Measurements from ENCODE around the gene ABCA2.

The ABCA2 gene

DNA sequence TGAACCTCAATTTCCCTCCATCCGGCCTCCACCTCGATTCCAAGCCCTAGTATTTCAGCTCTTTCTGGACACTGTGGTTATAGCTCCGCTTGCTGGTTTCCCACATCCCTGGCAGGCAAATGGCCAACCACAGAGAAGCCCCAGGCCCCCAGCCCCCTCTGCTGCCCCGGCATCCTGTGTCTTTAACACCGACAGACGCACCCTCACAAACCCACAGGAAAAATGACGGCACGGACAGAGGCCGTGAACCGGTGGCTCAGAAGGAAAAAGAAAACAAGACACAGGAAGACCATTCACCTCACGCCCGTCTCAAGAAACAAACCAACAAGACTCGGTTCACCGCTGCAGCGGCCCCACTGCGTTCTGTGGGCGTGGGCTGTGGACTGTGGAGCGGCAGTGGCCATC lies 30.2 kb downstream of the ABCA2 start:
- no peak for DNase-seq (ENCODE audit: extremely low spot score)
- CTCF ChIA-PET, result interaction anchor here (1.3 kb wide), 1 partner anchor 31 kb away, joined by 6 read pairs; no protein-coding TSS in a partner anchor
- POLR2A ChIA-PET, result no interaction called here
- no peak for TF ChIP-seq ELF4 (IDR thresholded peaks at IDR 0.05)
- TF ChIP-seq SUZ12 (IDR thresholded peaks at IDR 0.05), result no peak
- TF ChIP-seq SP1 (IDR thresholded peaks at IDR 0.05), result no peak
- TF ChIP-seq ARNT (IDR thresholded peaks at IDR 0.05), result no peak
- TF ChIP-seq BHLHE40 (IDR thresholded peaks at IDR 0.05; ENCODE audit: borderline replicate concordance), result no peak
- no peak for TF ChIP-seq CTBP1 (IDR thresholded peaks at IDR 0.05; ENCODE audit: borderline replicate concordance)
- no peak for TF ChIP-seq HDGF (IDR thresholded peaks at IDR 0.05; ENCODE audit: borderline replicate concordance)
- no peak for TF ChIP-seq FOXA1 (IDR thresholded peaks at IDR 0.05)
- no peak for TF ChIP-seq LEF1 (IDR thresholded peaks at IDR 0.05; ENCODE audit: borderline replicate concordance)

DNA sequence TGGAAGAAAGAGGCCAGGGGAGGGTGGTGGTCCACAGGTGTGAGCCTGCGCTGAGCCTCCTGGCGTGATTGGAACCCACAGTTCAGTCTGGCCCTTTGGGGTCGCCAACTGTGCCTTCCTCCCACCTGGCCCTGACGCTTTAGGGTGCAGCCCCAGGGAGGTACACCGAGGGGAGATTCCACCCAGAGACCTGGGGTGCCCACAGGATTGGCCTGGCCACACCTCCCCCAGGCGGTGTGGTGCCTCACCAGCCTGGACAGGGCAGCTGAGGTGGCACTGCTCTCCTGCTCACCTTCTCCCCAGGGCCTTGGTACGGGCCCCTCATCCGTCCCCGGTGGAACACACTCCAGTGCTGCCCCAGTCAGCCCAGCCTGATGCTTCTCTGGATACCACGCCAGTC lies 30.7 kb downstream of the ABCA2 start:
- ChIA-PET CTCF (interaction anchor here (1.3 kb wide), 1 partner anchor 32 kb away, joined by 6 read pairs; no protein-coding TSS in a partner anchor), POLR2A (no interaction called here)
- TF ChIP-seq CTBP1 (IDR thresholded peaks at IDR 0.05; ENCODE audit: borderline replicate concordance), result no peak
- no peak for TF ChIP-seq FOXK2 (IDR thresholded peaks at IDR 0.05)
- no peak for TF ChIP-seq L3MBTL2 (conservative IDR thresholded peaks at IDR 0.05)
- no peak for TF ChIP-seq NFRKB (IDR thresholded peaks at IDR 0.05)
- TF ChIP-seq ELF4 (IDR thresholded peaks at IDR 0.05), result no peak
- no peak for TF ChIP-seq LEF1 (IDR thresholded peaks at IDR 0.05; ENCODE audit: borderline replicate concordance)
- no peak for TF ChIP-seq SUZ12 (IDR thresholded peaks at IDR 0.05)
- TF ChIP-seq PKNOX1 (IDR thresholded peaks at IDR 0.05), result no peak
- TF ChIP-seq HDGF (IDR thresholded peaks at IDR 0.05; ENCODE audit: borderline replicate concordance), result no peak
- no peak for TF ChIP-seq SP1 (IDR thresholded peaks at IDR 0.05)
- DNase-seq (ENCODE audit: extremely low spot score), result no peak

GRCh38 chr9:136996361-136997292 lies 31.4 kb downstream of the ABCA2 start, which contains the start of gene CLIC3:
TSS of gene CLIC3 (minus strand) at chr9:136996568. CDS start at chr9:136996543, 25 bp downstream.
- TF ChIP-seq HDGF (IDR thresholded peaks at IDR 0.05; ENCODE audit: borderline replicate concordance), result no peak
- TF ChIP-seq L3MBTL2 (conservative IDR thresholded peaks at IDR 0.05), result no peak
- no peak for TF ChIP-seq FOXM1 (IDR thresholded peaks at IDR 0.05; ENCODE audit: borderline replicate concordance)
- TF ChIP-seq SUZ12 (IDR thresholded peaks at IDR 0.05), result no peak
- TF ChIP-seq ARNT (IDR thresholded peaks at IDR 0.05), result no peak
- TF ChIP-seq TARDBP (IDR thresholded peaks at IDR 0.05), result no peak
- no peak for TF ChIP-seq PKNOX1 (IDR thresholded peaks at IDR 0.05)
- TF ChIP-seq SP1 (IDR thresholded peaks at IDR 0.05), result no peak
- no peak for TF ChIP-seq ZNF384 (IDR thresholded peaks at IDR 0.05)
- TF ChIP-seq ELF4 (IDR thresholded peaks at IDR 0.05), result no peak
- TF ChIP-seq LEF1 (IDR thresholded peaks at IDR 0.05; ENCODE audit: borderline replicate concordance), result no peak
- no peak for DNase-seq (ENCODE audit: extremely low spot score)
- POLR2A ChIA-PET, result no interaction called here
- CTCF ChIA-PET, result interaction anchor here (1.0 kb wide), 1 partner anchor 49 kb away, joined by 5 read pairs; no protein-coding TSS in a partner anchor

GRCh38 chr9:136995772-136996311 lies 32.2 kb downstream of the ABCA2 start:
- TF ChIP-seq FOXM1 (IDR thresholded peaks at IDR 0.05; ENCODE audit: borderline replicate concordance) (no peak), ZNF384 (IDR thresholded peaks at IDR 0.05) (no peak), L3MBTL2 (conservative IDR thresholded peaks at IDR 0.05) (no peak), ARNT (IDR thresholded peaks at IDR 0.05) (no peak), FOXA1 (IDR thresholded peaks at IDR 0.05) (no peak), SP1 (IDR thresholded peaks at IDR 0.05) (no peak), BHLHE40 (IDR thresholded peaks at IDR 0.05; ENCODE audit: borderline replicate concordance) (no peak), PKNOX1 (IDR thresholded peaks at IDR 0.05) (no peak), LEF1 (IDR thresholded peaks at IDR 0.05; ENCODE audit: borderline replicate concordance) (no peak), CTBP1 (IDR thresholded peaks at IDR 0.05; ENCODE audit: borderline replicate concordance) (no peak), NFRKB (IDR thresholded peaks at IDR 0.05) (no peak), ELF4 (IDR thresholded peaks at IDR 0.05) (no peak), SUZ12 (IDR thresholded peaks at IDR 0.05) (no peak), HDGF (IDR thresholded peaks at IDR 0.05; ENCODE audit: borderline replicate concordance) (no peak), FOXK2 (IDR thresholded peaks at IDR 0.05) (no peak), TARDBP (IDR thresholded peaks at IDR 0.05) (no peak)
- POLR2A ChIA-PET, result no interaction called here
- CTCF ChIA-PET, result interaction anchor here (1.0 kb wide), 1 partner anchor 48 kb away, joined by 5 read pairs; no protein-coding TSS in a partner anchor
- no peak for DNase-seq (ENCODE audit: extremely low spot score)

GRCh38 chr9:136995362-136995761 lies 32.7 kb downstream of the ABCA2 start:
- DNase-seq (ENCODE audit: extremely low spot score), result no peak
- no peak for TF ChIP-seq SUZ12 (IDR thresholded peaks at IDR 0.05)
- no peak for TF ChIP-seq L3MBTL2 (conservative IDR thresholded peaks at IDR 0.05)
- TF ChIP-seq HDGF (IDR thresholded peaks at IDR 0.05; ENCODE audit: borderline replicate concordance), result no peak
- TF ChIP-seq FOXM1 (IDR thresholded peaks at IDR 0.05; ENCODE audit: borderline replicate concordance), result no peak
- TF ChIP-seq ELF4 (IDR thresholded peaks at IDR 0.05), result no peak
- TF ChIP-seq FOXK2 (IDR thresholded peaks at IDR 0.05), result no peak
- no peak for TF ChIP-seq LEF1 (IDR thresholded peaks at IDR 0.05; ENCODE audit: borderline replicate concordance)
- no peak for TF ChIP-seq SP1 (IDR thresholded peaks at IDR 0.05)
- no peak for TF ChIP-seq ZNF384 (IDR thresholded peaks at IDR 0.05)
- no peak for TF ChIP-seq CTBP1 (IDR thresholded peaks at IDR 0.05; ENCODE audit: borderline replicate concordance)
- TF ChIP-seq FOXA1 (IDR thresholded peaks at IDR 0.05), result no peak
- TF ChIP-seq ARNT (IDR thresholded peaks at IDR 0.05), result no peak
- TF ChIP-seq PKNOX1 (IDR thresholded peaks at IDR 0.05), result no peak
- no peak for TF ChIP-seq TARDBP (IDR thresholded peaks at IDR 0.05)
- no peak for TF ChIP-seq BHLHE40 (IDR thresholded peaks at IDR 0.05; ENCODE audit: borderline replicate concordance)
- ChIA-PET CTCF (no interaction called here), POLR2A (no interaction called here)
